IMR-90 (cell line): ENCODE measurements around the gene IDH3A. TPM values are rescaled to one million over a fixed set of nuclear protein-coding genes. Genes with fewer than 3 reads are reported as not detected.

Experiments
- ATAC-seq: fragments of 200-7000 bp; cut with Tn5 transposase; 2 replicates; pipeline ENCODE4 v1.9.1; 2020; ENCODE audit warnings: low read depth, mild to moderate bottlenecking, moderate library complexity
- BruUV-seq: library from RNA; stranded (reverse); fragments of 400-500 nt; replicated peaks from 2 replicates; lab custom pipeline; 2021; lab: Mats Ljungman, UMichigan
- CTCF ChIA-PET: fragments of 300-600 bp; formaldehyde crosslinking; extraction: SDS; loops from one replicate; lab custom pipeline; 2021; ENCODE audit warnings: antibody characterized with exemption; lab: Yijun Ruan, JAX
- POLR2A ChIA-PET: fragments of 300-600 bp; sonication (Branson Sonifier 250); formaldehyde crosslinking; loops from one replicate; lab custom pipeline; 2022; ENCODE audit warnings: antibody characterized with exemption; ENCODE audit not compliant: unreplicated experiment; lab: Charles Lee
- DNase-seq: peaks from one replicate; pipeline ENCODE4 v3.0.0; 2013
- H2AFZ ChIP-seq: replicated peaks from 2 replicates; pipeline ENCODE3; 2013; ENCODE audit warnings: low read length, mild to moderate bottlenecking; ENCODE audit not compliant: poor library complexity
- H2AK5ac ChIP-seq: 2 replicates; pipeline ENCODE4 v1.6.1; 2013; ENCODE audit warnings: low read depth, low read length, inconsistent platforms
- H2AK9ac ChIP-seq: replicated peaks from 2 replicates; pipeline ENCODE3; 2013; ENCODE audit warnings: mild to moderate bottlenecking, low read depth, low read length, moderate library complexity; ENCODE audit not compliant: poor library complexity
- H2BK120ac ChIP-seq: 2 replicates; pipeline ENCODE4 v1.6.1; 2013; ENCODE audit warnings: low read depth, low read length, inconsistent platforms
- H2BK15ac ChIP-seq: 3 replicates; pipeline ENCODE4 v1.6.1; 2013; ENCODE audit warnings: low read depth, low read length, inconsistent platforms
- H2BK20ac ChIP-seq: 2 replicates; pipeline ENCODE4 v1.6.1; 2013; ENCODE audit warnings: low read depth, mild to moderate bottlenecking, inconsistent platforms, low read length, moderate library complexity
- H2BK5ac ChIP-seq: 2 replicates; pipeline ENCODE4 v1.6.1; 2013; ENCODE audit warnings: mild to moderate bottlenecking, low read depth, low read length, inconsistent platforms; ENCODE audit not compliant: poor library complexity, severe bottlenecking
- H3K14ac ChIP-seq: replicated peaks from 2 replicates; pipeline ENCODE4 v1.6.1; 2013; ENCODE audit warnings: low read depth, low read length, inconsistent platforms
- H3K18ac ChIP-seq: 2 replicates; pipeline ENCODE4 v1.6.1; 2013; ENCODE audit warnings: low read depth, low read length, control low read depth
- H3K23ac ChIP-seq: 2 replicates; pipeline ENCODE4 v1.6.1; 2013; ENCODE audit warnings: low read depth, low read length, inconsistent platforms
- H3K27ac ChIP-seq: 2 replicates; pipeline ENCODE4 v1.5.1; 2013; ENCODE audit warnings: mild to moderate bottlenecking, control low read depth, low read length; ENCODE audit not compliant: insufficient read depth
- H3K27me3 ChIP-seq: 2 replicates; pipeline ENCODE4 v1.6.1; 2013; ENCODE audit warnings: low read length; ENCODE audit not compliant: control insufficient read depth, insufficient read depth
- H3K36me3 ChIP-seq: 2 replicates; pipeline ENCODE4 v1.6.1; 2013; ENCODE audit warnings: low read length, mixed read lengths; ENCODE audit not compliant: control insufficient read depth, insufficient read depth
- H3K4ac ChIP-seq: 2 replicates; pipeline ENCODE4 v1.6.1; 2013; ENCODE audit warnings: low read depth, low read length, inconsistent platforms
- H3K4me1 ChIP-seq: 2 replicates; pipeline ENCODE4 v1.6.1; 2013; ENCODE audit warnings: low read length, mixed read lengths; ENCODE audit not compliant: control insufficient read depth, insufficient read depth
- H3K4me2 ChIP-seq: 2 replicates; pipeline ENCODE4 v1.6.1; 2013; ENCODE audit warnings: low read depth, mild to moderate bottlenecking, control low read depth, low read length, moderate library complexity
- H3K4me3 ChIP-seq: 2 replicates; pipeline ENCODE4 v1.5.1; 2013; ENCODE audit warnings: low read depth, mild to moderate bottlenecking, control low read depth, low read length, moderate library complexity; ENCODE audit not compliant: insufficient read depth
- H3K56ac ChIP-seq: 2 replicates; pipeline ENCODE4 v1.6.1; 2013; ENCODE audit warnings: low read length, inconsistent platforms; ENCODE audit not compliant: insufficient read depth; ENCODE audit errors: extremely low read depth
- H3K79me1 ChIP-seq, 2 experiments: 2 replicates each; pipeline ENCODE4 v1.6.1; 2013; ENCODE audit warnings: low read length in 2 of 2, inconsistent platforms in 1 of 2, low read depth in 1 of 2
- H3K9ac ChIP-seq: 2 replicates; pipeline ENCODE4 v1.6.1; 2013; ENCODE audit warnings: low read depth, low read length, control low read depth
- H3K9me1 ChIP-seq: 2 replicates; pipeline ENCODE4 v1.6.1; 2013; ENCODE audit warnings: low read length, inconsistent platforms; ENCODE audit not compliant: insufficient read depth
- H3K9me3 ChIP-seq: 2 replicates; pipeline ENCODE4 v1.6.1; 2013; ENCODE audit warnings: low read length; ENCODE audit not compliant: control insufficient read depth, insufficient read depth
- H4K20me1 ChIP-seq: 2 replicates; pipeline ENCODE4 v1.6.1; 2013; ENCODE audit warnings: low read length, inconsistent platforms; ENCODE audit not compliant: insufficient read depth
- H4K5ac ChIP-seq: 2 replicates; pipeline ENCODE4 v1.6.1; 2013; ENCODE audit warnings: mild to moderate bottlenecking, low read depth, low read length, control low read depth
- H4K8ac ChIP-seq, 2 experiments: 2 replicates each; pipeline ENCODE4 v1.6.1; 2013; ENCODE audit warnings: low read depth in 2 of 2, low read length in 2 of 2, control low read depth in 1 of 2, inconsistent platforms in 1 of 2
- H4K91ac ChIP-seq: 2 replicates; pipeline ENCODE4 v1.6.1; 2013; ENCODE audit warnings: low read depth, low read length, inconsistent platforms; ENCODE audit not compliant: insufficient read depth
- BHLHE40 ChIP-seq: fragments of 150-350 bp; IDR thresholded peaks from 2 replicates; pipeline ENCODE4 v1.6.1; 2016; ENCODE audit warnings: mild to moderate bottlenecking, low read depth, low read length
- CEBPB ChIP-seq: IDR thresholded peaks from 2 replicates; pipeline ENCODE4 v1.6.1; 2012; ENCODE audit warnings: low read depth, low read length, improper control_type of control experiment
- CHD1 ChIP-seq: IDR thresholded peaks from 2 replicates; pipeline ENCODE4 v1.6.1; 2012; ENCODE audit warnings: low read depth, low read length, improper control_type of control experiment
- ELK1 ChIP-seq: fragments of 150-350 bp; IDR thresholded peaks from 2 replicates; pipeline ENCODE4 v1.6.1; 2016; ENCODE audit warnings: low read depth, mild to moderate bottlenecking, low read length, moderate library complexity, borderline replicate concordance
- MAFK ChIP-seq: IDR thresholded peaks from 2 replicates; pipeline ENCODE4 v1.6.1; 2012; ENCODE audit warnings: low read depth, low read length, improper control_type of control experiment
- MAZ ChIP-seq: IDR thresholded peaks from 2 replicates; pipeline ENCODE4 v1.6.1; 2012; ENCODE audit warnings: low read depth, mild to moderate bottlenecking, low read length, improper control_type of control experiment, moderate library complexity, borderline replicate concordance
- NFE2L2 ChIP-seq: fragments of 150-350 bp; IDR thresholded peaks from 2 replicates; pipeline ENCODE4 v1.6.1; 2016; ENCODE audit warnings: low read depth, mild to moderate bottlenecking, low read length
- RAD21 ChIP-seq: IDR thresholded peaks from 2 replicates; pipeline ENCODE4 v1.6.1; 2012; ENCODE audit warnings: low read length, improper control_type of control experiment
- RCOR1 ChIP-seq: IDR thresholded peaks from 2 replicates; pipeline ENCODE4 v1.6.1; 2012; ENCODE audit warnings: mild to moderate bottlenecking, low read length, improper control_type of control experiment; ENCODE audit not compliant: insufficient replicate concordance
- SMC3 ChIP-seq: fragments of 150-350 bp; IDR thresholded peaks from 2 replicates; pipeline ENCODE4 v1.6.1; 2016; ENCODE audit warnings: low read depth, mild to moderate bottlenecking, antibody characterized with exemption, low read length, moderate library complexity
- USF2 ChIP-seq: fragments of 150-350 bp; IDR thresholded peaks from 2 replicates; pipeline ENCODE4 v1.6.1; 2017; ENCODE audit warnings: mild to moderate bottlenecking, antibody characterized with exemption, low read length, low read depth
- WGBS, 2 experiments: methylation state at CpG; one replicate each; pipeline versions ENCODE4 v1.1.5 to v1.1.7; 2013; ENCODE audit warnings: missing lambda C conversion rate in 2 of 2; ENCODE audit not compliant: insufficient read length in 1 of 2; ENCODE audit errors: extremely low coverage in 2 of 2; 5-methylcytosine and 5-hydroxymethylcytosine counted together
- dilution Hi-C: fragments of 300-500 bp; cut with HindIII; formaldehyde crosslinking; loops from one replicate; pipeline ENCODE4 v1.14.3; 2018; ENCODE audit warnings: low sequenced_read_pairs; ENCODE audit not compliant: unreplicated experiment
- in situ Hi-C: fragments of 300-500 bp; cut with MboI; formaldehyde crosslinking; loops from 3 replicates; pipeline ENCODE4 v1.14.3; 2019; ENCODE audit warnings: low sequenced_read_pairs, inconsistent platforms, mixed read lengths
- intact Hi-C: fragments of 100-400 bp; cut with micrococcal nuclease; formaldehyde crosslinking; loops from 2 replicates; pipeline ENCODE4 v1.10.0; 2022
- polyA plus RNA-seq, 3 experiments: library from polyadenylated mRNA; depleted of rRNA; stranded (reverse); fragments of >200 nt; gene quantifications; 2 replicates each; pipeline ENCODE4 v1.2.3, GENCODE V29; 2012; ENCODE audit warnings: low replicate concordance in 1 of 3
- total RNA-seq: library from RNA; depleted of rRNA; stranded (reverse); fragments of >200 nt; gene quantifications from 2 replicates; pipeline ENCODE4 v1.2.3, GENCODE V29; 2012
- TF ChIP-seq, protein P1 (sequence below): conservative IDR thresholded peaks from 2 replicates; pipeline ENCODE4 v1.5.1; 2012; ENCODE audit warnings: mild to moderate bottlenecking, low read depth, low read length, improper control_type of control experiment

IDH3A gene
- total and polyA plus RNA-seq, 2 of the 4 experiments (the other 2 are of a cell fraction), result 34.5 to 47.7 TPM

DNA sequence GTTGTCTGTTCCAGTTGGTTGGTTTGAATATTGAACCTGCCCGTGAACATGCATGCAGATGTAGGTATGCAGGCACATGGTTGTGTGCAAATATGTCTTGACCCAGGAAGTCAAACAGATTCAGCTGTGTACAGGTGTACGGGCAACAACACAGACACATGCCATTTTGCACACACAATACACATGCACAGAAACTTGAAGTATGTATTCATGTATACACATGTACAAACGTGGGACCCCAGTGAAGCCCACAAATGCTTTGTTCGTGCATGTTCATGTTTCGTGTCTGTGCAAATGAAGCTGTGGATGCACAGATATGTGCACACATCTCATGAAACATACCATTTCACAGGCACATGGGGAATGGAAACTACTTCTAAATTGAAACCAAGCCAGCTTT lies 30.7 kb downstream of the IDH3A start:
- in situ Hi-C loops, result no loop called here
- ATAC-seq, result no peak
- Histone ChIP-seq H3K4me1 (no peaks in the 10 kb centered on the region), H3K27me3 (peaks cover 12% of the 10 kb centered on the region), H4K20me1 (no peaks in the 10 kb centered on the region), H4K5ac (no peak overlapping the region), H4K8ac (no peak overlapping the region), H2AFZ (no peak overlapping the region), H3K79me1 (no peaks in the 10 kb centered on the region), H2BK120ac (no peak overlapping the region), H3K4ac (no peak overlapping the region), H4K91ac (no peak overlapping the region), H3K9me1 (no peaks in the 10 kb centered on the region), H2BK20ac (no peak overlapping the region), H2BK15ac (no peak overlapping the region), H3K27ac (no peak overlapping the region), H3K9me3 (no peaks in the 10 kb centered on the region), H3K56ac (no peak overlapping the region), H3K23ac (no peak overlapping the region), H2AK5ac (no peak overlapping the region), H2BK5ac (no peak overlapping the region), H3K14ac (no peak overlapping the region), H3K4me3 (no peak overlapping the region), H3K9ac (no peak overlapping the region), H3K18ac (no peak overlapping the region), H2AK9ac (no peak overlapping the region), H3K36me3 (no peaks in the 10 kb centered on the region), H3K4me2 (no peak overlapping the region)
- intact Hi-C loops, result no loop called here
- ChIA-PET CTCF (no interaction called here), POLR2A (no interaction called here)
- WGBS, 2 experiments, result no CpG with 5 or more reads among the region's 5 CpGs
- dilution Hi-C loops, result no loop called here
- no peak for TF ChIP-seq CHD1
- TF ChIP-seq, protein P1, sequence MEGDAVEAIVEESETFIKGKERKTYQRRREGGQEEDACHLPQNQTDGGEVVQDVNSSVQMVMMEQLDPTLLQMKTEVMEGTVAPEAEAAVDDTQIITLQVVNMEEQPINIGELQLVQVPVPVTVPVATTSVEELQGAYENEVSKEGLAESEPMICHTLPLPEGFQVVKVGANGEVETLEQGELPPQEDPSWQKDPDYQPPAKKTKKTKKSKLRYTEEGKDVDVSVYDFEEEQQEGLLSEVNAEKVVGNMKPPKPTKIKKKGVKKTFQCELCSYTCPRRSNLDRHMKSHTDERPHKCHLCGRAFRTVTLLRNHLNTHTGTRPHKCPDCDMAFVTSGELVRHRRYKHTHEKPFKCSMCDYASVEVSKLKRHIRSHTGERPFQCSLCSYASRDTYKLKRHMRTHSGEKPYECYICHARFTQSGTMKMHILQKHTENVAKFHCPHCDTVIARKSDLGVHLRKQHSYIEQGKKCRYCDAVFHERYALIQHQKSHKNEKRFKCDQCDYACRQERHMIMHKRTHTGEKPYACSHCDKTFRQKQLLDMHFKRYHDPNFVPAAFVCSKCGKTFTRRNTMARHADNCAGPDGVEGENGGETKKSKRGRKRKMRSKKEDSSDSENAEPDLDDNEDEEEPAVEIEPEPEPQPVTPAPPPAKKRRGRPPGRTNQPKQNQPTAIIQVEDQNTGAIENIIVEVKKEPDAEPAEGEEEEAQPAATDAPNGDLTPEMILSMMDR, result no peak
- TF ChIP-seq CEBPB, result no peak
- TF ChIP-seq RCOR1, result no peak
- TF ChIP-seq ELK1, result no peak
- TF ChIP-seq BHLHE40, result no peak
- TF ChIP-seq SMC3, result no peak
- TF ChIP-seq RAD21, result no peak
- TF ChIP-seq MAFK, result no peak
- no peak for TF ChIP-seq MAZ
- no peak for TF ChIP-seq USF2
- TF ChIP-seq NFE2L2, result no peak
- no TSS peak for BruUV-seq
- no peak for DNase-seq
